HG03575 (cell line): ENCODE results near the gene LAMC3.

ENCODE experiments used
- ATAC-seq: cut with Tn5 transposase; IDR thresholded peaks from one replicate; pipeline ENCODE4 v1.9.1; 2021; ENCODE audit not compliant: unreplicated experiment, insufficient number of reproducible peaks, low FRiP score; ENCODE audit errors: extremely low read depth

LAMC3 gene

DNA sequence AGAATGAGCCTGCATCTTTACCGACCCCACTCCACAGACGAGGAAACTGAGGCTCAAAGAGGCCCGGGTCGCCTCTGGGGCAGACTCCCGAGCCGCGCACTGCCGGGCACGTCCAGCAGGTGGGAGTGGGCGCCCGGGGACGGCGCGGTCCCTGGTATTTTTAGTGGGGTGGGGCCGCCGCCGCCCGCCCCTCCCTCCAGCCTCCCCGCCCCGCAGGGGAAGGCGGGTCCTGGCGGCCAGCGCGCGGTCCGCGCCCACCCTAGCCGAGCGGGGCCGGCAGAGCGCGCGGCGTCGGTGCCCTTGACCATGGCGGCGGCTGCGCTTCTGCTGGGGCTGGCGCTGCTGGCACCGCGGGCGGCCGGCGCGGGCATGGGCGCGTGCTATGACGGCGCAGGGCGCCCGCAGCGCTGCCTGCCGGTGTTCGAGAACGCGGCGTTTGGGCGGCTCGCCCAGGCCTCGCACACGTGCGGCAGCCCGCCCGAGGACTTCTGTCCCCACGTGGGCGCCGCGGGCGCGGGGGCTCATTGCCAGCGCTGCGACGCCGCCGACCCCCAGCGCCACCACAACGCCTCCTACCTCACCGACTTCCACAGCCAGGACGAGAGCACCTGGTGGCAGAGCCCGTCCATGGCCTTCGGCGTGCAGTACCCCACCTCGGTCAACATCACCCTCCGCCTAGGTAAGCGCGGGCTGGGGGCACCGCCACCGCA lies at the start of gene LAMC3:
Gene LAMC3, plus strand, starts transcription at position 266 of the 710 bp plus-strand sequence. Its CDS starts 41 bp downstream, at position 307.
- ATAC-seq = no peak

DNA sequence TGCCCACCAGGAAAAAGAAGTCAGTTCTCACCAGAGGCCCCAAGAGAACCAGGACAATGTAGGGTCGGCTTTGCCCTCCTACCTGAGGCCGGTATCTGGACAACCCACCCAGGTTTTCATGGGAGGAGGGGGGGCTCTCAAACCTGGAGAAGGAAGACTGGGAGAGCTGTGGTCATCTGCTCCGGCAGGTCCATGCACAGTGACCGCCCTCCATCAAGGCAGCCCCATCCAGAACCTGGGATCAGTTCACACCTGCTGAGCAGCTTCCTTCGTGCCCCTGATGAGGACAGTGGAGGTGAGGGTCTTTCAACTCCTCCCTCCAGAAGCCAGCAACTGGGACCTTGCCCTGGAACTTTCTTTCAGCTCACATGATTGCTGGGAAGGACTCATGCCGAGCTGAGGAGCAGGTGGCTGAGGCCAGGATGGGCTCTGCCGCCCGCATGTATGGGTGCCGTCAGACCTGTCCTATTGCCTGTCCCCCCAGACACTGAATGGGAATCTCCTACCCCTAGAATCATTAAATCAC lies 49.1 kb upstream of the LAMC3 start:
- no peak for ATAC-seq

DNA sequence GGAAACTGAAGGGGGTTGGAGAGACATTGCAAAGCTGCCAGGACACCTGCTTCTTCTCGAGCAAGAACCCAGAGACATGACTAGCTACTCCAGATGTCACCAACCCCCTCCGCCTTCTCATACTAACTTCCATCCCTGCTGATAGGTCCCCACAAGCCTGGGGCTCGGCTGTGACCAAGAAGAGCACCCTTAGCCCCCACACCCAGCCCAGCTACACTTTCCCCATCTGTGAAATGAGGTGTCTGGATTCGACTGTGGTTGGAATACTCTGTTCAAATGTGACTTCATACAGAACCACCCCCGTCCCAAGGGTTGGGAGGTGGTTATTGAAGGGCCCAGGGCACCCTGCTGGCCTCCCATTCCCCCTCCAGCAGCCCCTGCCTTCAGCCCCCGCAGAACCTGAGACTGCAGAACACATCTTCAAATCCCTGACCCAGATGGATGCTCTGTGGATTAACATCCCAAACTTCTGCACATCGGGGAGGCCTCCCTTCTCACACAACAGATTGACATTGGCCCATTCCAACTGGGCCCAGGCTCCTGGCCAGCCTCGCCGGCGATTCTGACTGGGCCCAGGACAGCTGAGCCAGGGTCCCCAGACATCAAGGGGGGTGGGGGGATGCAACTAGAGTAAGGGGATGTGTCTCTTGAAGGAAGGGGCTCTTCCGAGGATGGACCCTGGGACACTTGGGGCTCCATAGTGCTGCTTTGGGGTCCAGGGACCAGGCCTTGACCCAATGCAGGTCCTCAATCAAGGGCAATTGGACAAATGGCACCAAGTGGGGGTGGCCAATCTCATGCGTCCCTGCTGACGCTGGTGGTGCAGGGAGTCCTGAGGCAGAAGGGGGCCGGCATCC lies 48.2 kb upstream of the LAMC3 start:
- no peak for ATAC-seq

- ATAC-seq = no peak
Measured at GRCh38 chr9:130961511-130962300, 47.3 kb upstream of the LAMC3 start.

DNA sequence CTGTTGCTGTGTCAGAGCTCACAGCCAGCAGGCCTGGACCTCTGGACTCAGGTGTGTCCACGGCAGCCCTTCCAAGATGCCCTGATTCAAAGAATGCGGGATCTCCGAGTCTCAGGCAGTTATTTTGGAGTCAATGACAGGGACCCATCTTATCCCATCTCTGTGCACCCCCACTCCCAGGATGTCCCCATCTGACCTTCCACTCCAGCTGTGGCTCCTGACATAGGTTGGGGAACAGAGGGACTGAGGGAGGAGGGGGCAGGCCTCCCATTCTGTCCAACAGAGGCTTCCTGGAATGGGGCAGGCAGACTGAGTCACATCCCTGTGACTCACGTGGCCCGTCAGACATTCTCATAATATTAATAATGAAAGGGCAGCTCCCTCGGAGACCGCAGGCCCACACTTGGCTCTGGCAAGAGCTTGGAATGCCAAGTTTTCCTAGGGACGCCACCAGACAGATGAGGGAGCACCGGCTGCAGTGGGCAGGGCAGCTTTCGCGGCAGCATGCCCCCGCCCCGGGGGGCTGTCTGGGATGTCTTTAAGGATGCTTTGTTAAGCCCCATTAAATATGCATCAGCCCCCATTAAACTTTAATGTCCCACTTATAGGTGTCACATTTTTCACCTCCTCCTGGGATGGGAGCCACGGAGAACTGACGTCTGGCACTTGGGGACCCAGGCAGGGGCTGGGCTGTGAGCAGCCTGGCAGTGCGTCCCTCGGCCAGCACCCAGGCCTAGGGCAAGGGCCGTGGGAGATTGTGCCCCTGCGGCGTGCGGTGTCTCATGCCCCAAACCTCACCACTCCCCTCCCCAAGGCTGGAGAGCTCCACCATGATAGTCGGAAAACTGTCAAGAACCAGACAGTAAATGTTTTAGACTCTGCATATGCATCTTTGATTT lies 46.3 kb upstream of the LAMC3 start:
- ATAC-seq = no peak

DNA sequence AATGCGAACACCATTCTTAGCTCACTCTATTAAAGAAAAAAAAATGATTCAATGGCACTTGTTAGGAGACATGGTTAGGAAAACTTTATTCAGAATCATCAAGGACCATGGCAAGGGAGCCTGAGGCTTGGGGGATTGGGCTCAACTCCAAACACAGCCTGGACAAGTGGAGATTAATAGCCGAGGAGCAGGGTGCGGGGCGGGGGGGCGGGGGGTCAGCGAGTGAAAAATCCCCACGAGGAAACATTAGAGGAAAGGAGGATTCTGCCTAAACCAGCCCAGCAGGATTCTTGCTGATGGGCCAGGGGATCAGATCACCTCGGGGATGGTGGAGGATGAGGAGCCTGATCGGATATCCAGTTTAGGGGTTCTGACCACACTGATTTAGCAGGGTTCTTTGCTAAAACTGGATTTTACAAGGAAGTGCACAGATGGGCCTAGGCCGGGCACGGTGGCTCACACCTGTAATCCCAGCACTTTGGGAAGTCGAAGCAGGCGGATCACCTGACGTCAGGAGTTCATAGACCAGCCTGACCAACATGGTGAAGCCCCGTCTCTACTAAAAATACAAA lies 45.6 kb upstream of the LAMC3 start:
- no peak for ATAC-seq

DNA sequence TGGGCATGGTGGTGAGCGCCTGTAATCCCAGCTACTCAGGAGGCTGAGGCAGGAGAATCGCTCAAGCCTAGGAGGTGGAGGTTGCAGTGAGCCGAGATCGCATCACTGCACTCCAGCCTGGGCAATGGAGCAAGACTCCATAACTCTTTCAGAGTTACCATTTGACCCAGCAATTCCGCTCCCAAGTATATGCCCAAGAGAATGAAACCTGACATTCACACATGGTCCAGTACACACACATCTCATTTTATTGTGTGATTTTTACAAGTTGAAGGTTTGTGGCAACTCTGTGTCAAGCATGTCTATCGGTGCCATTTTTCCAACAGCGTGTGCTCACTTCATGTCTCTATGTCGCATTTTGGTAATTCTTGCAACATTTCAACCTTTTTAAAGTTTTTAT lies 45.1 kb upstream of the LAMC3 start:
- no peak for ATAC-seq

GRCh38 chr9:130965680-130966079 lies 43.3 kb upstream of the LAMC3 start:
- no peak for ATAC-seq

GRCh38 chr9:130970052-130970451 lies 38.9 kb upstream of the LAMC3 start:
- ATAC-seq = no peak

- ATAC-seq = no peak
Measured at GRCh38 chr9:130970855-130971254, 38.1 kb upstream of the LAMC3 start.

- no peak for ATAC-seq
Measured at GRCh38 chr9:130971294-130971849, 37.6 kb upstream of the LAMC3 start.

- ATAC-seq = no peak
Measured at GRCh38 chr9:130972277-130972956, 36.6 kb upstream of the LAMC3 start.

- no peak for ATAC-seq
Measured at GRCh38 chr9:130972957-130973685, 35.9 kb upstream of the LAMC3 start.

DNA sequence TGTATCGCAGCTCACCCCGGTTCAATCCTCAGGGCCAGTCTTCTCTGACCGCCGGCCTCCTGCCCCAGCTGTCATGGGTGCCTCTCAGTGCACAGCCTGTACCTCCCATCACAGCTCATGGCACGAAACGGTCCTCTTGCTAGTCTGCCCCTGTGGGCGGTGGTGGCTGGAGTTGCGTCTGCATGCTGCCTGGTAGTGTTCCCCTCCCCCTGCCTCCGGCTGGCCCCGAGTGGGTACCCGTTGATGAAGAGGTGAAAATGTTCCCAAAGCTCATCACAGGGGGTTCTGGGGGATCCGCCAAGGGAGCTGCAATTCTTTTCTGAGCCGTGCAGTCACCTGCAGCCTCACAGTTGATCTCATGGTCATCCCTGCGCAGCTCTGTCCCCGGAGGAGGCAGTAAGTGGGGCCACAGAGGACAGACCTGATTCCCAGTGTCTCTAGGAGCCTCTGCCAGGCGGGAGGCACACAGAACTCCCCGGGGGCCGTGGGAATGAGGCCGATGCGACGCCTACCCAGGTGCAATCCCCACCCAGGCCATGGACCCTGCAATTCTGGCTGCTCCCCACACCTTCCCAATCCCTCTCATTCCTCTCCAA lies 35.2 kb upstream of the LAMC3 start:
- no peak for ATAC-seq

DNA sequence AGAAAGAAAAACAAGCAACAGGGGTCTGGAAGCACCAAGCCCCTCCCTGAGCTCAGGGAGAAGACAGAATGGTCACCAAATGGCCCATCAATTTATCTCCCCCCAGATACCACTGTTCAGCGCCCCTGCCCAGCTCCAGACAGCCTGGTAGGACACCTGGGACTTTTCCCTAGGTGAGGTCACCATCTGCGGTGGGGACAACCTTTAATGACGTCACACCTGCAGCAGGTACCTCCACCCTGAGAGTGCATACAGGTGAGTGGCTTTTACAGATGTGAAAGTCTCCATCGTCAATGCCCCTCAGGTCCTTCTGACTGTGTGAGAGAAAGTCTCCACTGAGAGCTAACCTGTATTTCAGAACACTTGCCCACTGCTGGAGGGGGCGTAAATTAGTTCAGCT lies 34.3 kb upstream of the LAMC3 start:
- ATAC-seq = no peak

GRCh38 chr9:130975156-130975555 lies 33.8 kb upstream of the LAMC3 start:
- ATAC-seq = no peak
